Erythroblast (primary cell): ENCODE results near the gene STAMBP.

ENCODE experiments used
- GATA1 ChIP-seq: IDR thresholded peaks from 2 replicates; pipeline ENCODE4 v1.6.1; 2011; ENCODE audit warnings: low read depth, mild to moderate bottlenecking, control low read depth, low read length, moderate library complexity
- POLR2A ChIP-seq: IDR thresholded peaks from 2 replicates; pipeline ENCODE4 v1.6.1; 2011; ENCODE audit warnings: mild to moderate bottlenecking, low read length

DNA sequence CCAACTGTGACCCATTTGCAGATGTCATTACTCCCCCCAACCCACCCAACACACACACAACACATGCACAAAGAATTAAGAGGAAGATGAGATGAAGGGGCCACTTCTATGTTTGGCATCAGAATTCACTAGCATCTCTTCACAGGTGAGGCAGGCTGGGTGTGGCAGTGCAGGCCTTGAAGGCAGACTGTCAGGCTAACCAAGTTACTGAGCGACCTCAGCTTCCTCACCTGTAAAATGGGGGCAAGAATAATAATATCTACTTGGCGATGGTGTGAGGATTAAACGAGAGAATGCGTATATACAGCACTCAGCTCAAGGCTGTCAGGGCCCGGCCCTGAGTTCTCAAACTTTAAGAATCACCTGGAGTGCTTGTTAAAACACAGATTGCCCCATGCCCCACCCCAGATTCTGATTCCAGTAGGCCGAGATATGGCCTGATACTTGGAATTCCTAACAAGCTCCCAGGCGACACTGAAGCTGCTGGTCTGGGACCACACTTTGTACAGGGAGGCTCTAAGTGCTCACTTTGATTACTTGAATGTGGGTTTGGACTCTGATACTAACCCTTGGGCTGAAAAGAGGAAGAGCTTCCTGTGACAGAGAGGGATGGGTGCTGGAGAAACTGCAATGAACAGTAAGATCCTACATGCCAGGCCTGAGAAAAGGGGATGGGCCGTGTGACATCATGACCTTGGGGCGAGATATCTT lies 65.2 kb downstream of the STAMBP start:
- no peak for TF ChIP-seq POLR2A
- TF ChIP-seq GATA1: no peak
